HCT116 (cell line): ENCODE measurements around the gene LRP1B.

ENCODE experiments used
- CEBPB ChIP-seq: IDR thresholded peaks from 2 replicates; pipeline ENCODE4 v1.6.1; 2012; ENCODE audit warnings: low read depth
- CTCF ChIP-seq, 3 experiments: fragments of 200-600 bp in 1 of 3; sonication (generic) in 1 of 3; IDR thresholded peaks in 2 of 3; conservative IDR thresholded peaks in 1 of 3; 2 replicates each; pipeline ENCODE4 v1.5.1; 2012 to 2017; ENCODE audit warnings: low read depth in 2 of 3, low read length in 2 of 3, antibody characterized with exemption in 1 of 3, borderline replicate concordance in 1 of 3, control low read depth in 1 of 3, mild to moderate bottlenecking in 1 of 3, mixed read lengths in 1 of 3, mixed run types in 1 of 3, moderate library complexity in 1 of 3; ENCODE audit not compliant: insufficient read depth in 1 of 3
- EZH2 ChIP-seq: fragments of 200-600 bp; sonication (generic); IDR thresholded peaks from 2 replicates; pipeline ENCODE4 v1.6.1; 2017; ENCODE audit warnings: antibody characterized with exemption, mixed run types
- JUND ChIP-seq: IDR thresholded peaks from 2 replicates; pipeline ENCODE4 v1.6.1; 2012
- MAX ChIP-seq: IDR thresholded peaks from 2 replicates; pipeline ENCODE4 v1.6.1; 2012
- POLR2A ChIP-seq: IDR thresholded peaks from 2 replicates; pipeline ENCODE4 v1.7.0; 2011; ENCODE audit warnings: borderline replicate concordance; ENCODE audit not compliant: insufficient read depth, insufficient read length; ENCODE audit errors: extremely low read depth
- POLR2AphosphoS5 ChIP-seq: IDR thresholded peaks from 2 replicates; pipeline ENCODE4 v1.6.1; 2011; ENCODE audit warnings: mild to moderate bottlenecking, low read depth, low read length, moderate library complexity
- RAD21 ChIP-seq: IDR thresholded peaks from 2 replicates; pipeline ENCODE4 v1.6.1; 2012; ENCODE audit warnings: low read depth, mild to moderate bottlenecking
- SRF ChIP-seq: IDR thresholded peaks from 2 replicates; pipeline ENCODE4 v1.6.1; 2012; ENCODE audit warnings: low read depth
- TCF7L2 ChIP-seq: IDR thresholded peaks from 2 replicates; pipeline ENCODE4 v1.7.0; 2011; ENCODE audit warnings: borderline replicate concordance, inconsistent platforms; ENCODE audit not compliant: insufficient read depth, insufficient read length; ENCODE audit errors: extremely low read depth
- ZNF274 ChIP-seq: fragments of 200-500 bp; sonication (Bioruptor generic); IDR thresholded peaks from 2 replicates; pipeline ENCODE4 v1.6.1; 2014; ENCODE audit warnings: mild to moderate bottlenecking, low read depth, low read length, inconsistent platforms

GRCh38 chr2:140918426-140918825, 1212.4 kb downstream of the LRP1B start:
- TF ChIP-seq CTCF (IDR thresholded peaks at IDR 0.05 in 2 of 3, conservative IDR thresholded peaks at IDR 0.05 in 1 of 3; ENCODE audit: borderline replicate concordance in 1 of 3, insufficient read depth in 1 of 3, low read depth in 2 of 3, low read length in 2 of 3) (no peak), CEBPB (no peak), POLR2A (no peak), SRF (no peak), POLR2AphosphoS5 (no peak), EZH2 (no peak), RAD21 (no peak), MAX (no peak), ZNF274 (no peak), JUND (no peak), TCF7L2 (no peak)
